C4-2B (cell line): ENCODE measurements around the gene C14orf93.

Source experiments
- H3K27ac ChIP-seq: fragments of 450-650 bp; 2 replicates; pipeline ENCODE4 v1.5.1; 2017
- ZFX ChIP-seq: fragments of 450-650 bp; IDR thresholded peaks from 2 replicates; pipeline ENCODE4 v1.6.1; 2017
- TF ChIP-seq, protein P1 (sequence below): fragments of 450-650 bp; conservative IDR thresholded peaks from 2 replicates; pipeline ENCODE4 v1.5.1; 2017; ENCODE audit warnings: mild to moderate bottlenecking

C14orf93 gene

DNA sequence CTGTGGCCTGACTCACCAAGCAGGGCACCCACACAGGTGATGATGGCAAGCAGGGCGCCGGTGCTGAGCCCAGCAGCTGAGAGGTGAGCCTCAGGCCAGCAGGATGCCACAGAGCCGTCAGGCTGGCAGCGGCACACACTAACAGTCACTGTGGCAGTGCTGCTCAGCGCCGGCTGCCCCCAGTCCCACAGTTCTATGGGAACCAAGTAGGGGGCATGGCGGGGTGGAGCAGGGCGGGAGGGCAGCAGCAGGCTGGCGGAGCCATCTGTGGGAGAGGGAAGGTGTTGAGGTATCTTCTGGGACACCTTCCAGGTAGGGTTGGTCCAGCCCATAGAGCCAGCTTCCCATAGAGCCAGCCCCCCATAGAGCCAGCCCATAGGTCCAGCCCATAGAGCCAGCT is 39.1 kb upstream of the C14orf93 start:
- TF ChIP-seq, protein P1, sequence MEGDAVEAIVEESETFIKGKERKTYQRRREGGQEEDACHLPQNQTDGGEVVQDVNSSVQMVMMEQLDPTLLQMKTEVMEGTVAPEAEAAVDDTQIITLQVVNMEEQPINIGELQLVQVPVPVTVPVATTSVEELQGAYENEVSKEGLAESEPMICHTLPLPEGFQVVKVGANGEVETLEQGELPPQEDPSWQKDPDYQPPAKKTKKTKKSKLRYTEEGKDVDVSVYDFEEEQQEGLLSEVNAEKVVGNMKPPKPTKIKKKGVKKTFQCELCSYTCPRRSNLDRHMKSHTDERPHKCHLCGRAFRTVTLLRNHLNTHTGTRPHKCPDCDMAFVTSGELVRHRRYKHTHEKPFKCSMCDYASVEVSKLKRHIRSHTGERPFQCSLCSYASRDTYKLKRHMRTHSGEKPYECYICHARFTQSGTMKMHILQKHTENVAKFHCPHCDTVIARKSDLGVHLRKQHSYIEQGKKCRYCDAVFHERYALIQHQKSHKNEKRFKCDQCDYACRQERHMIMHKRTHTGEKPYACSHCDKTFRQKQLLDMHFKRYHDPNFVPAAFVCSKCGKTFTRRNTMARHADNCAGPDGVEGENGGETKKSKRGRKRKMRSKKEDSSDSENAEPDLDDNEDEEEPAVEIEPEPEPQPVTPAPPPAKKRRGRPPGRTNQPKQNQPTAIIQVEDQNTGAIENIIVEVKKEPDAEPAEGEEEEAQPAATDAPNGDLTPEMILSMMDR, result no peak
- no peak for TF ChIP-seq ZFX
- no peak overlapping the region for H3K27ac ChIP-seq

DNA sequence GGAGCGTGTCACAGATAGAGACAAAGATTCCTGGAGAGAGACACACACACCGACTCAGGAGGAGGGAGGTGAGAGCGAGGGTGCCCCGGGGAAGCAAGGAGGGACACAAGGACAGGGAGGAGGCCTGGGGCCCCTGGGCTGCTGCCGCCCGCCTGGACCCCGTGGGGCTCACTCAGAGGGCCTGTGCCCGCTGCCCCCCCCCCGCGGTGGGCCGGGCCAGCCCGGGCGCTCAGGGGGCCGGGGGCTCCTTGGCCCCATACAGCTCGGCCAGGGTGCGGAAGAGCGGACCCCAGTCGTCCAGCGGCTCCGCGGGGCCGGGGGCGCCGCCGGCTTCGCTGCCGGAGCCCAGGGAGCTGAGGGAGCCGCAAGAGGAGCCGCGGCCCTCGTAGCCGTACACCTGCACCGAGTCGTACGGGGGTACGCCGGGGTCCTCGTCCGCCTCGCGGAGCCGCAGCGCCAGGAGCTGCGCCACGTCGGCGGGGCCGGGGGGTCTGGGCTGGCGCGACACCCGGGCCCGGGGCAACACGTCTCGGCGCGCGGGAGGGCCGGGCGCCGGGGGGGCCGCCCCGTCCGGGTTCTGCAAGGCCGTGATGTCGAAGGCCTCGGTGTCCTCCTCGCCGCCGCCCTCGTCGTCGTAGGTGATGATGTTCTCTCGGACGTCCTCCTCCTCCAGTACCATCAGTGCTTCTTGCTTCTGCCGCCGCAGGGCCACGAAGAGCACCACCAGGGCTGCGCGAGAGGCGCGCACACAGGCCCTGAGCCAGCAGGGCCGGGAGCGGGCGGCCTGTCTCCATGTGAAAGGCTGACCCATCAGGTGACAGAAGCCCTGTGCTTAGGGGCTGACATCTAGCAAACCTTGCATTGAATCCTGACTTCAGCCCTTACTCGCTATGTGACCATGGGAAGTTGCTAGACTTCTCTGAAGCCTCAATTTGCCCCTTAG is 38.1 kb upstream of the C14orf93 start:
- no peak overlapping the region for H3K27ac ChIP-seq
- no peak for TF ChIP-seq ZFX
- TF ChIP-seq, protein P1, result no peak

DNA sequence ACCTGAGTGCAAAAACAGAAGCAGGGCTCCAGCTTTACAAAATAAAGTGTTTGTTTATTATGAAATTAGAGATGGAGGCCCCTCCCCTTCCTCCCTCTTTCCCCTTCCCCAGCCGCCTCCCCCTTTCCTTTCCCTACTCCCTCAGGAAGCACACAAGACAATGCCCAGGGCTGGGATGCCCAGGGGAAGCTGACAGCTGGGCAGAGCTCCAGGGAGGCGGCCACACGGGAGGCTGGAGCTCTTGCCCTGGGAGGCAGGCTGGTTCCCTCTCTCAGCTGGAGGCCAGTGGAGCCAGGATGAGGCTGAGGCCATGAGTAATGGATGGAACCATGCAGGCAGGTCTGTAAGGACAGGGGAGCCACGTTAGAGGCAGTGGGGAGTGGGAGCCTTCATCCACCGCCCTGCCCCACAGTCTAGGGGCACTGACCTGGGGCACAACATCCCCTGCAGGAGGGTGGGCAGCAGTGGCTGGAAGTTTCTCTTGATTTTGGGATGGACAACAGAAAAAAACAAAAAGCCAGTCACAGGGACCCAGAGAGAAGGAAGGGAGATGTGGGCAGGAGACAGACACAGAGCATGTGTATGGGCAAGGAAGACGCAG is 37.2 kb upstream of the C14orf93 start:
- no peak for TF ChIP-seq ZFX
- TF ChIP-seq, protein P1, result no peak
- H3K27ac ChIP-seq, result no peak overlapping the region

DNA sequence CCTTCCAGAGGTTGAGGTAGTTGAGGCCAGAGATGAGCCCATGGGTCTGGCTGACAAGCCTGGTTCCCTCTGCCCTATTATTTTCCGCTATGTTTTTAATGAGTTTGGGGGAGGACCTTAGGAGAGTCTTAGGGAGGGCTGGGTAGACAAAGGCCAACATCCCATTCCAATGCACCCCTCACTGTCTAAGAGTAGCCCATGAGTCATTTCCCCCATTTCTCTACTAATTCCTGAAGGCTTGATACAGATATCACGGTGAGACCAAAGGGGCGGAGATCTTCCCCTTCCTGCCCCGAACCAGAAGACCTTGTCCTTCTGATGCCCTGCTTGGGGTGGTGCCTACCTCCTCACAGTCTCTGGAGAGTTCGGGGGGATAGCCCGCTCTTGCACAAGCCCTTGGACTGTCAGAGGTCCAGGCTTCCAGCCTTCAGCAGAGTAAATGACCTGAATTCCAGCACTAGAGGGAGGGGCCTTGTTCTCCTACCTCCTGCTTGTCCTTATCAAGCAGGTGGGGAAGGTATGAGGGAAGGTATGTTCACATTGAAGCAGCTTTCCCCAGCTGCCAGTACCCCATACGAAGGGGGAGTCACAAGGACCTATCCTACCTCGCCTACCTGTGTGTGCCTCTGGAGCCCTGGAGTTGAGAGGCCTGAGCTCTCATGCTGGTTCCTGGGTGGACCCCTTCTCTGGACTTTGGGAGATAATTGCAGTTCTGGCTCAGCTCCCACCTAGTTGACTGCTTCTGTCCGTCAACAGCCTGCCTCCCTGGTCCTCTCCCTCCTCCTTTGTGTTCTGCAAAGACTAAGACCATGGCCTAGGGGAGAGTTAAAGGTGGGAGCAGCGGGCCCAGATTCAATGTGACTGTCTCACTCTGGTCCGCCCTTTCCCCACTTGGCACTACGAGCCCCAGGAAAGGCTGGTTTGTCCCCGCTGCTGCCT is 35.7 kb upstream of the C14orf93 start:
- no peak overlapping the region for H3K27ac ChIP-seq
- TF ChIP-seq ZFX, result no peak
- TF ChIP-seq, protein P1, result no peak

DNA sequence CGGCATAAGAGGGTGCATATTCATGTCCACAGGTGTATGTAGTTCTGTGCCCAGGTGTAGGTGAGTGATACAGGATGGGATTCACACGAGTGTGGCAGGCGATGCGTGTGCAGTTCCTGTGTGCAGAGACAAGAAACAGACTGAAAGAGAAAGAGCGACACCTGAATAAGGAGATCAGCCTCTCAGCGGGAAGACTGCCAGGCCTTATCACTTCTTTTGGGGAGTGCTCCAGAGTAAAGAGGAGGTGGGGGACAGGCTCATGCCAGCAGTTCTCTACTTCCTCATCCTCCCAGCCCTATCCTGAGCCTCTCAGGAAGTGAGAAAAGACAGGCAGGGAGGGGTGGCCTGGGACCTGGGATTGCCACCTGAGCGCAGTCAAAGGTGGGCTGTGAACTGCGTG is 34.9 kb upstream of the C14orf93 start:
- no peak overlapping the region for H3K27ac ChIP-seq
- TF ChIP-seq, protein P1, result no peak
- TF ChIP-seq ZFX, result no peak

DNA sequence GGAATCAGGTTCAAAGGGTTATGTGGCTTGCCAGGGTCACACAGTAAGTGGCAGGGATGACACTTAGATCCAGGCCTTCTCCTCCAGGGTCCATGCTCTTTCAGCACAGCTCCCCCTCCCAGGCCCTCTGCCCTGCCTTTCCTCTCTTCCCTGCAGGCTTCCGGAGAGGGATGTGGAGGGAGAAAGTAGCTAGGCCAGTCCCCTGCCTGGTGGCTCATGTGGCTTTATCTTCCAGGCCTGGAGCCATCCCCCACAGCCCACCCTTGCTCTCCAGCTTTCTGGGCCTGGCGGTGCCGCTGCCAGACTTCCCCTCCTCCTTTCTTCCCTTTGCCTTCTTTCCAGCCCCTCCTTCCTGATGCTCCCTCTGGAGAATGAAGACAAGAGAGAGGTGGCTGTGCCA is 33.8 kb upstream of the C14orf93 start:
- H3K27ac ChIP-seq, result no peak overlapping the region
- TF ChIP-seq, protein P1, result no peak
- no peak for TF ChIP-seq ZFX
